Common myeloid progenitor, CD34-positive (primary cell): ENCODE results near the gene SCIN.

Experiments used
- CTCF ChIA-PET: fragments of 350-600 bp; sonication (Branson Sonifier 250); formaldehyde crosslinking; loops from one replicate; lab custom pipeline; 2021; ENCODE audit warnings: antibody characterized with exemption; lab: Charles Lee
- POLR2A ChIA-PET: fragments of 350-600 bp; sonication (Branson Sonifier 250); formaldehyde crosslinking; loops from one replicate; lab custom pipeline; 2021; ENCODE audit warnings: antibody characterized with exemption; lab: Charles Lee
- DNase-seq, 3 donors: peaks; one replicate each; pipeline versions ENCODE4 v3.0.0 to v3.0.0-alpha.2; 2013
- H3K27ac ChIP-seq, 2 experiments: 1 replicate in 1 of 2; 2 replicates in 1 of 2; pipeline ENCODE4 v1.7.0; 2013; ENCODE audit warnings: inconsistent platforms in 2 of 2, low read length in 2 of 2, mild to moderate bottlenecking in 2 of 2, low read depth in 1 of 2, moderate library complexity in 1 of 2; ENCODE audit not compliant: severe bottlenecking in 2 of 2, insufficient read depth in 1 of 2, poor library complexity in 1 of 2
- H3K27me3 ChIP-seq, 5 experiments: replicated peaks in 2 of 5; 1 replicate in 3 of 5; 2 replicates in 2 of 5; pipeline versions ENCODE4 v1.6.1 to v1.7.0; 2013; ENCODE audit warnings: low read length in 4 of 5, mild to moderate bottlenecking in 2 of 5, moderate library complexity in 2 of 5, inconsistent platforms in 1 of 5; ENCODE audit not compliant: insufficient read depth in 5 of 5, control insufficient read depth in 4 of 5
- H3K36me3 ChIP-seq, 4 experiments: 1 replicate in 2 of 4; 2 replicates in 2 of 4; pipeline versions ENCODE4 v1.6.1 to v1.7.0; 2013; ENCODE audit warnings: low read length in 3 of 4, control low read depth in 1 of 4, mild to moderate bottlenecking in 1 of 4; ENCODE audit not compliant: control insufficient read depth in 4 of 4, insufficient read depth in 4 of 4
- H3K4me1 ChIP-seq, 4 experiments: 1 replicate in 3 of 4; 2 replicates in 1 of 4; pipeline versions ENCODE4 v1.6.1 to v1.7.1; 2013; ENCODE audit warnings: low read length in 3 of 4, mild to moderate bottlenecking in 3 of 4, control low read depth in 1 of 4, inconsistent platforms in 1 of 4, moderate library complexity in 1 of 4; ENCODE audit not compliant: control insufficient read depth in 4 of 4, insufficient read depth in 4 of 4; ENCODE audit errors: control extremely low read depth in 1 of 4
- H3K4me3 ChIP-seq, 7 experiments: 1 replicate in 4 of 7; 2 replicates in 3 of 7; pipeline versions ENCODE4 v1.5.1 to v1.7.0; 2013; ENCODE audit warnings: mild to moderate bottlenecking in 7 of 7, low read length in 6 of 7, moderate library complexity in 6 of 7, inconsistent platforms in 2 of 7, low read depth in 2 of 7, control low read depth in 1 of 7; ENCODE audit not compliant: insufficient read depth in 4 of 7, control insufficient read depth in 1 of 7; ENCODE audit errors: extremely low read depth in 1 of 7
- H3K9me3 ChIP-seq, 5 experiments: 1 replicate in 4 of 5; 2 replicates in 1 of 5; pipeline versions ENCODE4 v1.6.1 to v1.7.1; 2013; ENCODE audit warnings: low read length in 4 of 5, mild to moderate bottlenecking in 2 of 5, inconsistent platforms in 1 of 5, low read depth in 1 of 5, moderate library complexity in 1 of 5; ENCODE audit not compliant: control insufficient read depth in 4 of 5, insufficient read depth in 2 of 5; ENCODE audit errors: control extremely low read depth in 1 of 5
- WGBS: methylation state at CpG from one replicate; pipeline ENCODE4 v1.1.5; 2013; ENCODE audit not compliant: insufficient coverage; 5-methylcytosine and 5-hydroxymethylcytosine counted together

SCIN gene

DNA sequence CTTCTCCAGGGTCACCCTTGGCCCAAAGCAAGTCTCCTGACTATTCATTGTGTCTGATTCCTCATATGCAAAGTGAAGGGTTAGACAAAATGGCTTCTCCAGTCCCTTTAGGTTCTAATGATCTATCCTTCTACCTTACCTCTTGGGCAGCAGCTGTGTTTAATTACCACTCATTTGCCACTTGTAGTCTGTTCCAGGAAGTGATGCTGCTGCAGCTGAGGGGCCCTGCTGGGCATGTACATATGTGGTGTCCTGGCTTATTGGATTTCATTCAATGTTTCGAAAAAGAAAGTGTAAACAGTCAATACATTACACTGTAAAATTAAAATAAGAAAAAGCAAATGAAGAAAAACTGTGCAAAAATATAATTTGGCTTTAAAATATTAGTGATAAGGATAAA, 36.6 kb downstream of the SCIN start:
- no peak overlapping the region for H3K27ac ChIP-seq
- H3K9me3 ChIP-seq, result peaks cover 0 to 4% (median 0%) of the 10 kb centered on the region in 5 experiments
- ChIA-PET CTCF (no interaction called here), POLR2A (no interaction called here)
- no CpG with 5 or more reads among the region's 1 CpG for WGBS
- H3K4me1 ChIP-seq, result no peaks in the 10 kb centered on the region
- H3K27me3 ChIP-seq, result no peaks in the 10 kb centered on the region
- H3K4me3 ChIP-seq, result no peak overlapping the region
- no peak for DNase-seq
- no peaks in the 10 kb centered on the region for H3K36me3 ChIP-seq

DNA sequence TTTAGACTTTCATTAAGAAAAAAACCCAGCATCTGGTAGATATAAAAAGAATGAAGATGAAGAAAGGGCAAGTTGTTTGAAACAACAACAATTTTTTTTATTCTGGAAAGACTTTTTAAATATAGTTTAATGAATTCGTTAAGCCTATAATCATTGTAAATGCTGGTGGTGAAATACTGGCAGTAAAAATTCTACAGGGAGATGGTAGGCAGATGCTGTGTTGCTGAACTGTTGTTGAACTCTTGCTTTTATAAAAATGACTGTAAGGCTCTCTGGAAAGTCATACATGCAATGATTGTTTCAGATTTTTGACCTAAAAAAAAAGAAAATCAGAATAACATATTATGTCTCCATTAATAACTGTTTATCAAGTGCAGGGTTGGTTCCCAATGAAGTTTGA, 39.0 kb downstream of the SCIN start:
- peaks cover 0 to 2% (median 0%) of the 10 kb centered on the region in 5 experiments for H3K9me3 ChIP-seq
- no peaks in the 10 kb centered on the region for H3K36me3 ChIP-seq
- POLR2A ChIA-PET, result no interaction called here
- no peaks in the 10 kb centered on the region for H3K4me1 ChIP-seq
- CTCF ChIA-PET, result no interaction called here
- DNase-seq, result no peak
- H3K4me3 ChIP-seq, result no peak overlapping the region
- H3K27me3 ChIP-seq, result no peaks in the 10 kb centered on the region
- WGBS, result no CpG with 5 or more reads among the region's 1 CpG
- H3K27ac ChIP-seq, result no peak overlapping the region

- no peak for DNase-seq
- Histone ChIP-seq H3K4me1 (no peaks in the 10 kb centered on the region), H3K27me3 (no peaks in the 10 kb centered on the region), H3K9me3 (peaks cover 0 to 2% (median 0%) of the 10 kb centered on the region in 5 experiments), H3K4me3 (no peak overlapping the region), H3K27ac (no peak overlapping the region), H3K36me3 (no peaks in the 10 kb centered on the region)
- POLR2A ChIA-PET, result interaction anchor here (0.6 kb wide), 1 partner anchor 12 kb away, joined by 3 read pairs; no protein-coding TSS in a partner anchor
- CTCF ChIA-PET, result interaction anchor here (1.0 to 3.5 kb wide), 2 partner anchors 10 to 12 kb away, joined by 3 to 15 read pairs; no protein-coding TSS in a partner anchor
- WGBS, result 100% methylated on average over 2 of the region's 2 CpGs
Observed at GRCh38 chr7:12610899-12611298, 40.4 kb downstream of the SCIN start.

GRCh38 chr7:12612622-12613021, 42.1 kb downstream of the SCIN start:
- peak in 1 of 3 donors; percentile 2 for DNase-seq
- Histone ChIP-seq H3K27me3 (no peaks in the 10 kb centered on the region), H3K9me3 (peaks cover 0 to 2% (median 0%) of the 10 kb centered on the region in 5 experiments), H3K4me3 (no peak overlapping the region), H3K36me3 (no peaks in the 10 kb centered on the region), H3K27ac (no peak overlapping the region), H3K4me1 (no peaks in the 10 kb centered on the region)
- POLR2A ChIA-PET, result no interaction called here
- 80% methylated on average over 1 of the region's 2 CpGs for WGBS
- CTCF ChIA-PET, result interaction anchor here (1.3 to 3.5 kb wide), 2 partner anchors 11 to 22 kb away, joined by 3 to 15 read pairs; no protein-coding TSS in a partner anchor

GRCh38 chr7:12619461-12620069, 49.0 kb downstream of the SCIN start:
- H3K9me3 ChIP-seq, result peaks cover 0 to under 1% (median 0%) of the 10 kb centered on the region in 5 experiments
- WGBS, result 100% methylated on average over 3 of the region's 3 CpGs
- DNase-seq, result no peak
- no peak overlapping the region for H3K4me3 ChIP-seq
- ChIA-PET CTCF (interaction anchor here (1.1 kb wide), 1 partner anchor 94 kb away, joined by 3 read pairs; no protein-coding TSS in a partner anchor), POLR2A (no interaction called here)
- H3K27ac ChIP-seq, result no peak overlapping the region
- no peaks in the 10 kb centered on the region for H3K36me3 ChIP-seq
- no peaks in the 10 kb centered on the region for H3K27me3 ChIP-seq
- no peaks in the 10 kb centered on the region for H3K4me1 ChIP-seq

GRCh38 chr7:12620371-12620770, 49.9 kb downstream of the SCIN start:
- CTCF ChIA-PET, result interaction anchor here (0.9 to 4.0 kb wide), 2 partner anchors 10 to 95 kb away, joined by 3 to 26 read pairs; no protein-coding TSS in a partner anchor
- Histone ChIP-seq H3K9me3 (no peaks in the 10 kb centered on the region), H3K4me3 (no peak overlapping the region), H3K27ac (no peak overlapping the region), H3K36me3 (no peaks in the 10 kb centered on the region), H3K4me1 (no peaks in the 10 kb centered on the region), H3K27me3 (no peaks in the 10 kb centered on the region)
- POLR2A ChIA-PET, result no interaction called here
- no peak for DNase-seq

- no peak overlapping the region for H3K4me3 ChIP-seq
- CTCF ChIA-PET, result interaction anchor here (1.1 to 4.0 kb wide), 6 partner anchors 11 to 639 kb away, joined by 3 to 26 read pairs (median 4); no protein-coding TSS in a partner anchor
- H3K9me3 ChIP-seq, result no peaks in the 10 kb centered on the region
Observed at GRCh38 chr7:12623223-12623622, 52.7 kb downstream of the SCIN start.

More at GRCh38 chr7:12623223-12623622, 52.7 kb downstream of the SCIN start:
- no peak for DNase-seq
- POLR2A ChIA-PET, result no interaction called here
- H3K27me3 ChIP-seq, result no peaks in the 10 kb centered on the region
- no peak overlapping the region for H3K27ac ChIP-seq
- peaks cover 0 to 7% (median 0%) of the 10 kb centered on the region in 4 experiments for H3K4me1 ChIP-seq
- no peaks in the 10 kb centered on the region for H3K36me3 ChIP-seq
